B cell (primary cell): ENCODE results near the gene ZNHIT2. TPM values are rescaled to one million over a fixed set of nuclear protein-coding genes. Genes with fewer than 3 reads are reported as not detected.

Source experiments
- ATAC-seq: fragments of 200-7000 bp; cut with Tn5 transposase; one replicate; pipeline ENCODE4 v1.10.0; 2021; ENCODE audit warnings: low read depth, mild to moderate bottlenecking, moderate number of reproducible peaks, moderate library complexity
- CTCF ChIA-PET: fragments of 350-600 bp; sonication (Branson Sonifier 250); formaldehyde crosslinking; loops from one replicate; lab custom pipeline; 2021; ENCODE audit warnings: antibody characterized with exemption, inconsistent platforms; lab: Charles Lee
- POLR2A ChIA-PET: fragments of 350-600 bp; sonication (Branson Sonifier 250); formaldehyde crosslinking; loops from one replicate; lab custom pipeline; 2021; ENCODE audit warnings: antibody characterized with exemption; lab: Charles Lee
- DNase-seq: peaks from one replicate; pipeline ENCODE4 v3.0.0; 2013
- H2AFZ ChIP-seq: 2 replicates; pipeline ENCODE4 v1.6.1; 2012; ENCODE audit warnings: mild to moderate bottlenecking, low read depth, low read length; ENCODE audit not compliant: insufficient read depth, poor library complexity, severe bottlenecking
- H3K27ac ChIP-seq, 2 donors: 1 replicate in 1 of 2; 2 replicates in 1 of 2; pipeline ENCODE4 v1.5.1; 2012 to 2013; ENCODE audit warnings: low read length in 2 of 2, mild to moderate bottlenecking in 2 of 2, moderate library complexity in 1 of 2
- H3K27me3 ChIP-seq, 4 experiments: fragments of 200-600 bp in 1 of 4; sonication (generic) in 1 of 4; replicated peaks in 1 of 4; 1 replicate in 2 of 4; 2 replicates in 2 of 4; pipeline versions ENCODE4 v1.6.1 to v1.7.0; 2013 to 2016; ENCODE audit warnings: low read length in 3 of 4, mild to moderate bottlenecking in 2 of 4, mixed read lengths in 1 of 4, moderate library complexity in 1 of 4; ENCODE audit not compliant: insufficient read depth in 4 of 4, control insufficient read depth in 3 of 4; ENCODE audit errors: control extremely low read depth in 1 of 4
- H3K36me3 ChIP-seq, 2 experiments: replicated peaks in 1 of 2; 1 replicate in 1 of 2; 2 replicates in 1 of 2; pipeline versions ENCODE4 v1.6.1 to v1.7.1; 2013; ENCODE audit warnings: low read length in 1 of 2; ENCODE audit not compliant: insufficient read depth in 2 of 2, control insufficient read depth in 1 of 2; ENCODE audit errors: control extremely low read depth in 1 of 2, extremely low read depth in 1 of 2
- H3K4me1 ChIP-seq, 2 donors: fragments of 200-600 bp in 1 of 2; sonication (generic) in 1 of 2; 1 replicate in 1 of 2; 2 replicates in 1 of 2; pipeline versions ENCODE4 v1.5.1 to v1.6.1; 2013 to 2017; ENCODE audit warnings: low read length in 2 of 2; ENCODE audit not compliant: control insufficient read depth in 2 of 2, insufficient read depth in 2 of 2
- H3K4me2 ChIP-seq: replicated peaks from 2 replicates; pipeline ENCODE3; 2012; ENCODE audit warnings: mild to moderate bottlenecking, low read depth, low read length; ENCODE audit not compliant: poor library complexity, severe bottlenecking
- H3K4me3 ChIP-seq, 5 experiments: fragments of 200-600 bp in 1 of 5; sonication (generic) in 1 of 5; 1 replicate in 3 of 5; 2 replicates in 2 of 5; pipeline versions ENCODE4 v1.5.1 to v1.7.0; 2011 to 2016; ENCODE audit warnings: low read length in 4 of 5, mild to moderate bottlenecking in 4 of 5, low read depth in 2 of 5, control low read depth in 1 of 5, moderate library complexity in 1 of 5; ENCODE audit not compliant: insufficient read depth in 1 of 5; ENCODE audit errors: control extremely low read depth in 1 of 5, extremely low read depth in 1 of 5
- H3K79me2 ChIP-seq: fragments of 200-600 bp; sonication (generic); one replicate; pipeline ENCODE4 v1.6.0; 2016; ENCODE audit warnings: low read length; ENCODE audit not compliant: control insufficient read depth, insufficient read depth
- H3K9ac ChIP-seq: fragments of 200-600 bp; sonication (generic); 2 replicates; pipeline ENCODE4 v1.6.1; 2017; ENCODE audit warnings: mild to moderate bottlenecking, low read length, moderate library complexity
- H3K9me3 ChIP-seq, 3 donors: one replicate each; pipeline versions ENCODE4 v1.6.1 to v1.7.1; 2013; ENCODE audit warnings: low read length in 2 of 3; ENCODE audit not compliant: control insufficient read depth in 2 of 3, insufficient read depth in 1 of 3; ENCODE audit errors: control extremely low read depth in 1 of 3
- H4K20me1 ChIP-seq: 2 replicates; pipeline ENCODE4 v1.6.0; 2012; ENCODE audit warnings: mild to moderate bottlenecking, low read length; ENCODE audit not compliant: insufficient read depth, control insufficient read depth, poor library complexity, severe bottlenecking
- H3K27ac Mint-ChIP-seq: one replicate; pipeline ENCODE4 v1.8.0; 2021; ENCODE audit warnings: mixed read lengths
- H3K27me3 Mint-ChIP-seq: one replicate; pipeline ENCODE4 v1.8.0; 2021; ENCODE audit warnings: mixed read lengths
- H3K4me1 Mint-ChIP-seq: one replicate; pipeline ENCODE4 v1.8.0; 2021; ENCODE audit warnings: mixed read lengths
- H3K4me3 Mint-ChIP-seq: one replicate; pipeline ENCODE4 v1.8.0; 2021; ENCODE audit warnings: mixed read lengths
- H3K9me3 Mint-ChIP-seq: one replicate; pipeline ENCODE4 v1.8.0; 2022; ENCODE audit warnings: mixed read lengths; ENCODE audit not compliant: insufficient read depth
- EZH2 ChIP-seq: IDR thresholded peaks from 2 replicates; pipeline ENCODE4 v1.6.1; 2012; ENCODE audit warnings: borderline replicate concordance, low read depth, mild to moderate bottlenecking, moderate library complexity, low read length; ENCODE audit not compliant: insufficient read depth, poor library complexity, severe bottlenecking
- WGBS: methylation state at CpG from one replicate; pipeline ENCODE4 v1.1.5; 2013; ENCODE audit warnings: missing lambda C conversion rate; ENCODE audit not compliant: insufficient coverage; 5-methylcytosine and 5-hydroxymethylcytosine counted together
- intact Hi-C: fragments of 100-400 bp; cut with micrococcal nuclease; formaldehyde crosslinking; loops from one replicate; pipeline ENCODE4 v1.10.0; 2022
- polyA plus RNA-seq: library from polyadenylated mRNA; depleted of rRNA; stranded (reverse); fragments of >200 nt; gene quantifications from 2 replicates; pipeline ENCODE4 v1.2.3, GENCODE V29; 2012
- total RNA-seq, 2 donors: library from RNA; stranded (reverse); fragments of 120-200 nt in 1 of 2; gene quantifications; 1 replicate in 1 of 2; 2 replicates in 1 of 2; pipeline versions ENCODE4 v1.2.3 to v1.2.4, GENCODE V29; 2013 to 2022
- TF ChIP-seq, protein P1 (sequence below): fragments of 200-600 bp; IDR thresholded peaks from one replicate; pipeline ENCODE4 v1.8.0; 2022; ENCODE audit warnings: antibody characterized with exemption, mild to moderate bottlenecking

Gene ZNHIT2
- total and polyA plus RNA-seq, 2 donors (not counting 1 experiment from before 2014, with no cell fraction given): 6.2 to 14.1 TPM

DNA sequence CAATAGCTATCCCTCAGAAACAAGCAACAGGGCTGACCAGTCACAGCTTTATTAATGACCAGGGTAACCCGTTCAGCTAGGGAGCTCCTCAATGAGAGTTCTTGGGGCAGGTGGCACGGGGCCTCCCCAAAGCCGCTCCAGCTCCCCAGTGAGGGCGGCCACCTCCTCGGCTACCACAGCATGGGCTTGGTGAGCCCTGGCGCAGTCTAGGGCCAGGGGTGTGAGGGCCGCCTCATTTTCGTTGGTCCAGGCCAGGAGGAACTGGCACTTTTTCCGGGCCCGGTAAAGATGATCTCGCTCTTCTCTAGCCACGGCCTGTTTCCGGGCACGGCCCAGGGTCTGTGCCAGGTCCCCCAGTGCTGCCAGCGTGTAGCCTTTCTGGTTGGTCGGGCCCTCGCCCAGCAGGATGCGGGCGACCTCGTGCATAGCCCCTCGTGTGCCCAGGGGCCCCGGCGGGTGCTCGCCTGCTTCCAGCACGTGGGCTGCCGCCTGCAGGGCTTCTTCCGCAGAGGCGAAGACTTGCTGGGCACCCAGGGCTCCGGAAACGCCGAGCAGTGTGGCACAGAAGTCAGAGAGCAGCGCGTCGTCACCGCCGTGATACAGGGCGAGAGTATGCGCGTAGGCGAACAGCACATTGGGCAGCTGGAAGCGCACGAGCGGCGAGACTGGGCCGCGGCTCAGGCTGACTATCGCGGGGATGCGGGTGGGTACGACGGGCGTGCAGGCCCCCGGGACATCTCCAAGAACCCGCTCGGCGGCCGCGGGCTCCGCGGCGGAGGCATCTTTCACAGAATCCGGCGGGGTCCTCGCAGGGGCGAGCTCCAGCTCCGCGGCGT is 913 bp downstream of the ZNHIT2 start:
- ATAC-seq (no peak), DNase-seq (peak; percentile 63)
- Mint-ChIP-seq H3K27ac (peak overlapping the region; percentile 91), H3K27me3 (no peaks in the 10 kb centered on the region), H3K4me3 (peak overlapping the region; percentile 84), H3K4me1 (peaks cover 68% of the 10 kb centered on the region), H3K9me3 (no peaks in the 10 kb centered on the region)
- Histone ChIP-seq H3K79me2 (peaks cover 74% of the 10 kb centered on the region), H3K4me2 (peak overlapping the region; percentile 96), H3K27me3 (no peaks in the 10 kb centered on the region), H3K4me3 (peak overlapping the region in 4 of 5 experiments; percentile 75 to 80 (median 80)), H3K36me3 (peaks cover 0 to 42% of the 10 kb centered on the region in 2 experiments), H3K27ac (peak overlapping the region; percentile 69 to 87), H4K20me1 (peaks cover 31% of the 10 kb centered on the region), H2AFZ (peak overlapping the region; percentile 58), H3K4me1 (peaks cover 38 to 64% of the 10 kb centered on the region in 2 donors), H3K9me3 (no peaks in the 10 kb centered on the region), H3K9ac (peak overlapping the region; percentile 84)
- ChIA-PET CTCF (interaction anchor here (0.9 to 3.8 kb wide), 9 partner anchors 11 to 269 kb away, joined by 3 to 26 read pairs (median 20); partner anchors contain the start of genes ARL2 and CAPN1), POLR2A (interaction anchor here (0.9 to 7.3 kb wide), 10 partner anchors 9 to 744 kb away, joined by 3 to 160 read pairs (median 4); partner anchors contain the start of genes ARL2, CAPN1, MUS81 and RASGRP2)
- no peak for TF ChIP-seq EZH2
- TF ChIP-seq, protein P1, sequence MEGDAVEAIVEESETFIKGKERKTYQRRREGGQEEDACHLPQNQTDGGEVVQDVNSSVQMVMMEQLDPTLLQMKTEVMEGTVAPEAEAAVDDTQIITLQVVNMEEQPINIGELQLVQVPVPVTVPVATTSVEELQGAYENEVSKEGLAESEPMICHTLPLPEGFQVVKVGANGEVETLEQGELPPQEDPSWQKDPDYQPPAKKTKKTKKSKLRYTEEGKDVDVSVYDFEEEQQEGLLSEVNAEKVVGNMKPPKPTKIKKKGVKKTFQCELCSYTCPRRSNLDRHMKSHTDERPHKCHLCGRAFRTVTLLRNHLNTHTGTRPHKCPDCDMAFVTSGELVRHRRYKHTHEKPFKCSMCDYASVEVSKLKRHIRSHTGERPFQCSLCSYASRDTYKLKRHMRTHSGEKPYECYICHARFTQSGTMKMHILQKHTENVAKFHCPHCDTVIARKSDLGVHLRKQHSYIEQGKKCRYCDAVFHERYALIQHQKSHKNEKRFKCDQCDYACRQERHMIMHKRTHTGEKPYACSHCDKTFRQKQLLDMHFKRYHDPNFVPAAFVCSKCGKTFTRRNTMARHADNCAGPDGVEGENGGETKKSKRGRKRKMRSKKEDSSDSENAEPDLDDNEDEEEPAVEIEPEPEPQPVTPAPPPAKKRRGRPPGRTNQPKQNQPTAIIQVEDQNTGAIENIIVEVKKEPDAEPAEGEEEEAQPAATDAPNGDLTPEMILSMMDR: no peak
- intact Hi-C loops: loop anchor here (1.0 to 10.0 kb wide), 9 partner anchors 16 to 498 kb away; partner anchors contain the start of genes ATG2A, CDCA5, MAP3K11 and PCNX3
- WGBS: 26% methylated on average over 68 of the region's 68 CpGs
